ENCODE data around the gene REXO1.

The REXO1 gene

DNA sequence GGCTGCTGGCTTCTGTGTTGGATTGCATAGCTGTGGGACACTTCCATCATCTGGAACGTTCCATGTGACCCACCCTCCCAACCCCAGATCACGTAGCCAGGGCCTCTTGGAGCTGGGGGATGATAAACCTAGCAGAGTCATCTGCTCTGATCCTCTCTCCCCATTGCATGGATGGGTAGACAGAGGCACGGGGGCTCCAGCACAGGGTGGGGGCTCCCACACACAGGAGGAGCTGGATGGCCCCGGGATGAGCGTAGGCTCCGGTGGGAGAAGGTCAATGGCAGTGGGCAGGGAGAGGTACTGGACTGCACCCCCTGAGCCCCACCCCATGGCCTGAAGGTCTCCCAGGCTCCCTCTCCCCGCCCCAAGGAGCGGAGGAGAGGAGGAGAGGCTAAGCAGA lies 61.6 kb downstream of the REXO1 start:
- no peak for DNase-seq (ENCODE audit: low spot score)
- TF ChIP-seq, protein P1, sequence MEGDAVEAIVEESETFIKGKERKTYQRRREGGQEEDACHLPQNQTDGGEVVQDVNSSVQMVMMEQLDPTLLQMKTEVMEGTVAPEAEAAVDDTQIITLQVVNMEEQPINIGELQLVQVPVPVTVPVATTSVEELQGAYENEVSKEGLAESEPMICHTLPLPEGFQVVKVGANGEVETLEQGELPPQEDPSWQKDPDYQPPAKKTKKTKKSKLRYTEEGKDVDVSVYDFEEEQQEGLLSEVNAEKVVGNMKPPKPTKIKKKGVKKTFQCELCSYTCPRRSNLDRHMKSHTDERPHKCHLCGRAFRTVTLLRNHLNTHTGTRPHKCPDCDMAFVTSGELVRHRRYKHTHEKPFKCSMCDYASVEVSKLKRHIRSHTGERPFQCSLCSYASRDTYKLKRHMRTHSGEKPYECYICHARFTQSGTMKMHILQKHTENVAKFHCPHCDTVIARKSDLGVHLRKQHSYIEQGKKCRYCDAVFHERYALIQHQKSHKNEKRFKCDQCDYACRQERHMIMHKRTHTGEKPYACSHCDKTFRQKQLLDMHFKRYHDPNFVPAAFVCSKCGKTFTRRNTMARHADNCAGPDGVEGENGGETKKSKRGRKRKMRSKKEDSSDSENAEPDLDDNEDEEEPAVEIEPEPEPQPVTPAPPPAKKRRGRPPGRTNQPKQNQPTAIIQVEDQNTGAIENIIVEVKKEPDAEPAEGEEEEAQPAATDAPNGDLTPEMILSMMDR (IDR thresholded peaks at IDR 0.05; ENCODE audit: borderline replicate concordance, control extremely low read depth, extremely low read depth, insufficient read depth, missing control alignments) = no peak
- in situ Hi-C loops (cut with MboI; ENCODE audit: low sequenced_read_pairs, unreplicated experiment) = no loop called here

GRCh38 chr19:1785310-1785709 lies 63.0 kb downstream of the REXO1 start:
- in situ Hi-C loops (cut with MboI; ENCODE audit: low sequenced_read_pairs, unreplicated experiment) = no loop called here
- TF ChIP-seq, protein P1 (IDR thresholded peaks at IDR 0.05; ENCODE audit: borderline replicate concordance, control extremely low read depth, extremely low read depth, insufficient read depth, missing control alignments) = no peak
- DNase-seq (ENCODE audit: low spot score) = no peak

GRCh38 chr19:1783874-1784273 lies 64.4 kb downstream of the REXO1 start:
- in situ Hi-C loops (cut with MboI; ENCODE audit: low sequenced_read_pairs, unreplicated experiment) = no loop called here
- no peak for DNase-seq (ENCODE audit: low spot score)
- TF ChIP-seq, protein P1 (IDR thresholded peaks at IDR 0.05; ENCODE audit: borderline replicate concordance, control extremely low read depth, extremely low read depth, insufficient read depth, missing control alignments) = no peak

DNA sequence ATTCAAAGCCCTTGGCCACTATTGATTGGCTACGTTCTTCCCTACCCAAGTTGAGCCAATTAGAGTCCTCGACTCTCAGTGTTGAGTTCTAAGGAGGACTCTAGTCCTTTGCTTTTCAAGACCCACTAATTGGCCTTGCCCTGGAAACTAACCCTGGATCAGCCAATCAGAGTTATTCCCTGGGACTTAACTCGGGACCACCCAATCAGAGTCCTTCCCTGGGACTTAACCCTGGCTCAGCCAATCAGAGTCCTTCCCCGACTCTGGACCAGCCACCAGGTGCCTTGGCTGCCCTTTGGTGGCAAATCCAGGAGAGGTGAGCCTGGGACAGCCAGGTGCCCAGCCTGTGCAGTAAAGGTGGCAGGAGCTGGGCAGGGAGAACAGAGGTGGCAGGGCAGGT lies 64.9 kb downstream of the REXO1 start:
- DNase-seq (ENCODE audit: low spot score) = no peak
- in situ Hi-C loops (cut with MboI; ENCODE audit: low sequenced_read_pairs, unreplicated experiment) = no loop called here
- TF ChIP-seq, protein P1 (IDR thresholded peaks at IDR 0.05; ENCODE audit: borderline replicate concordance, control extremely low read depth, extremely low read depth, insufficient read depth, missing control alignments) = no peak

DNA sequence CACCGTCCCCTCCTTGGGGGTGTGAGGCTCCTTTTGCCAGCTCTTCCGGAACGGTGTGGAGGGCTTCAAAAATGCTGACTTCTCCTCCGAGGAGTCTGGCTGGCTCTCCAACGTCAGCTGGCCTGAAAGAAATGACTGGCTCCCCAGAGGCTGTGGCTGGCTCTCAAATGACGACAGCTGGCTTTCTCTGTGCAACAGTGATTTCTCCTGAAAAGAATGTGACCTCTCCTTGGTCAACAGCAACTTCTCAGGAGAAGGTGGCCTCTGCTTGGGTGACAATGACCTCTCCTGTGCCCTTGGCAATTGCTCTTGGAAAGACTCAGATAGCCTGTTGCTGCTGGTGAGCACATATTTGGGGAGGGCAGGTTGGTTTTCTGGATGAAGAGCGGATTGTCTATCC lies 65.8 kb downstream of the REXO1 start:
- TF ChIP-seq, protein P1 (IDR thresholded peaks at IDR 0.05; ENCODE audit: borderline replicate concordance, control extremely low read depth, extremely low read depth, insufficient read depth, missing control alignments) = no peak
- no peak for DNase-seq (ENCODE audit: low spot score)
- in situ Hi-C loops (cut with MboI; ENCODE audit: low sequenced_read_pairs, unreplicated experiment) = no loop called here

DNA sequence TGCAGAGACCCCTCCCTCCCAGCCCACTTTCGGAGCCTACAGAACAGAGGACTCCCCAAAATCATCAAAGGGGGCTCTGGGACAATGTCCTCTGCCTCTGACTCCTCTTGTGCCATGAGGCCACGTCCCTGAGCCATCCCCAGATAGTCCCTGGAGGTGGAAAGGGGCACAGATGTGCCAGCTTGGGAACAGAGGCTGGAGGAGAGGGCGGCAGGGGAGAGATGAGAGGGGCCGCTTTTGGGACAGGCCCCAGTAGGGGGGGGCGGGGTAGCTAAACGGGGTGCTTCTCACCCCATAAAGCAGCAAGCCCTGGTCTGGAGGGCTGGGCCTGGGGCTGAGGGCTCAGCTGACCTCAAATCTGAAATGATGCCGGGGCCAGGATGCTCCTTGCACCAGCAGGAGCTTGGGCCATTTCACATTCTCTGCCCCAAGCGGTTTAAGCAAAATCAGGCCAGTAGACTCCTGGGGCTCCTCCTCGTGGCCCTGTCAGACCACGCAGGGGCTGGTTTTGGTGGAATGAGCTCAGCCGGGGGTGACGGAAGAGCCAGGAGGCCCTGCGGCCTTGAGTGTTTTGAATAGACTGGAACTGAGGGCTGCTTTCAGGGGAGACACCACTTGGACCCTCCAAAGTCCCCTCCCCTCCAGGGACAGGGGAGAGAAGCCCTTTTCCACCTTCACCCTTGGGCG lies 67.9 kb downstream of the REXO1 start:
- TF ChIP-seq, protein P1 (IDR thresholded peaks at IDR 0.05; ENCODE audit: borderline replicate concordance, control extremely low read depth, extremely low read depth, insufficient read depth, missing control alignments) = no peak
- in situ Hi-C loops (cut with MboI; ENCODE audit: low sequenced_read_pairs, unreplicated experiment) = no loop called here
- no peak for DNase-seq (ENCODE audit: low spot score)
